HG03039 (cell line): ENCODE results near the gene MMP21.

Source experiments
- ATAC-seq: cut with Tn5 transposase; IDR thresholded peaks from one replicate; pipeline ENCODE4 v1.9.1; 2021; ENCODE audit warnings: mild to moderate bottlenecking, moderate library complexity; ENCODE audit not compliant: unreplicated experiment

MMP21 gene

GRCh38 chr10:125792342-125793300 lies 17.0 kb upstream of the MMP21 start:
- no peak for ATAC-seq

- no peak for ATAC-seq
Observed at GRCh38 chr10:125788156-125789034, 12.8 kb upstream of the MMP21 start.

GRCh38 chr10:125785791-125786190 lies 10.2 kb upstream of the MMP21 start:
- ATAC-seq, result no peak

GRCh38 chr10:125783957-125784356 lies 8.3 kb upstream of the MMP21 start:
- peak; percentile 48 for ATAC-seq

- ATAC-seq, result no peak
Observed at GRCh38 chr10:125783408-125783807, 7.8 kb upstream of the MMP21 start.

- no peak for ATAC-seq
Observed at GRCh38 chr10:125782616-125783015, 7.0 kb upstream of the MMP21 start.

GRCh38 chr10:125782054-125782453 lies 6.4 kb upstream of the MMP21 start:
- no peak for ATAC-seq

GRCh38 chr10:125781374-125781773 lies 5.8 kb upstream of the MMP21 start:
- no peak for ATAC-seq

- no peak for ATAC-seq
Observed at GRCh38 chr10:125779403-125780327, 4.0 kb upstream of the MMP21 start.

- no peak for ATAC-seq
Observed at GRCh38 chr10:125778556-125778955, 2.9 kb upstream of the MMP21 start.

GRCh38 chr10:125777806-125778205 lies 2.2 kb upstream of the MMP21 start:
- ATAC-seq, result no peak

- ATAC-seq, result no peak
Observed at GRCh38 chr10:125774581-125775191, 935 bp downstream of the MMP21 start.

- no peak for ATAC-seq
Observed at GRCh38 chr10:125773687-125774543, 1.7 kb downstream of the MMP21 start.

GRCh38 chr10:125772864-125773180 lies 2.8 kb downstream of the MMP21 start:
- ATAC-seq, result no peak

GRCh38 chr10:125772112-125772863 lies 3.3 kb downstream of the MMP21 start:
- ATAC-seq, result no peak

GRCh38 chr10:125770844-125771243 lies 4.8 kb downstream of the MMP21 start:
- ATAC-seq, result no peak

GRCh38 chr10:125769175-125769574 lies 6.4 kb downstream of the MMP21 start:
- no peak for ATAC-seq

- no peak for ATAC-seq
Observed at GRCh38 chr10:125768219-125768855, 7.3 kb downstream of the MMP21 start.
